Lower lobe of right lung (tissue), 2 donors: ENCODE results near the gene METTL24. TPM values are rescaled to one million over a fixed set of nuclear protein-coding genes. Genes with fewer than 3 reads are reported as not detected.

ENCODE experiments used
- ATAC-seq, 2 donors: fragments of 200-7000 bp; cut with Tn5 transposase; one replicate each; pipeline ENCODE4 v1.9.1; 2020 to 2022; ENCODE audit warnings: mild to moderate bottlenecking in 2 of 2, moderate library complexity in 2 of 2
- DNase-seq: peaks from one replicate; pipeline ENCODE4 v3.0.0-alpha.2; 2020
- H3K27ac ChIP-seq: fragments of 200-600 bp; one replicate; pipeline ENCODE4 v1.8.0; 2022
- H3K27me3 ChIP-seq: fragments of 200-600 bp; one replicate; pipeline ENCODE4 v1.8.0; 2022; ENCODE audit warnings: low read depth
- H3K36me3 ChIP-seq: fragments of 200-600 bp; one replicate; pipeline ENCODE4 v1.8.0; 2022; ENCODE audit warnings: mild to moderate bottlenecking
- H3K4me1 ChIP-seq: fragments of 200-600 bp; one replicate; pipeline ENCODE4 v1.8.0; 2022
- H3K4me3 ChIP-seq: fragments of 200-600 bp; one replicate; pipeline ENCODE4 v1.8.0; 2022; ENCODE audit warnings: mild to moderate bottlenecking
- H3K9me3 ChIP-seq: fragments of 200-600 bp; one replicate; pipeline ENCODE4 v1.8.0; 2022
- CTCF ChIP-seq: fragments of 200-600 bp; IDR thresholded peaks from one replicate; pipeline ENCODE4 v1.8.0; 2022; ENCODE audit warnings: antibody characterized with exemption, mild to moderate bottlenecking
- intact Hi-C: fragments of 100-400 bp; cut with DNase I; formaldehyde crosslinking; loops from one replicate; pipeline ENCODE4 v1.11.0; 2022
- total RNA-seq: library from RNA; stranded (reverse); fragmentation: NEBNext Ultra II Directional; extraction: Animal tissue kit (Norgen Biotek cat#: 25700); gene quantifications from one replicate; pipeline ENCODE4 v1.2.1, GENCODE V29; 2021
- donor health status: DM: no; HTN: yes; CAD: no; lungs with severe emphysema.

Gene METTL24
- total RNA-seq, 1 donor from 2014 or later = 2.8 TPM

- TF ChIP-seq CTCF = no peak
- intact Hi-C loops = no loop called here
- ATAC-seq = no peak
Observed at GRCh38 chr6:110337486-110337885, 20.7 kb downstream of the METTL24 start.

GRCh38 chr6:110334423-110335180, 23.5 kb downstream of the METTL24 start:
- intact Hi-C loops = no loop called here
- ATAC-seq = no peak

More at GRCh38 chr6:110337486-110337885, 20.7 kb downstream of the METTL24 start:
- Histone ChIP-seq H3K27me3 (no peaks in the 10 kb centered on the region), H3K4me3 (no peak overlapping the region), H3K9me3 (no peaks in the 10 kb centered on the region), H3K4me1 (peaks cover 9% of the 10 kb centered on the region), H3K27ac (no peak overlapping the region), H3K36me3 (no peaks in the 10 kb centered on the region)
- no peak for DNase-seq

DNA sequence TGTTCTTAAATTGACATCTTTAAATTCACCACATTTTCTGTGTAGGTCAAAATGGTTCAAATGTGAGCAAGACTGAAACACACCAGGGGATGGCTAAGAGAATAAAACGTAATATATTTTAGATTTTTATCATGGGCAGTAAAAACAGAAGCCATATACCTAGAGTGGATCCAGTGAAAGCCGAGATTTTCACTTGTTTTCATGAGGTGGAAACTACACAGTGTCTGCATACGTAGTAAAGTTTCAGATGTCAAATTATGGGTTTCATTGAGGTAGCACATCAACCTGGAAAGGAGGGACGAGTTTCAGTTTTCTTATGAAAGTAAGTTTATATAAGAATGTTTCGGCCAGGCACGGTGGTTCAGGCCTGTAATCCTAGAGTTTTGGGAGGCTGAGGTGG, 25.9 kb downstream of the METTL24 start:
- Histone ChIP-seq H3K9me3 (no peaks in the 10 kb centered on the region), H3K36me3 (no peaks in the 10 kb centered on the region), H3K27ac (no peak overlapping the region), H3K4me1 (peaks cover 7% of the 10 kb centered on the region), H3K4me3 (no peak overlapping the region), H3K27me3 (no peaks in the 10 kb centered on the region)
- no peak for ATAC-seq
- TF ChIP-seq CTCF = no peak
- intact Hi-C loops = no loop called here
- no peak for DNase-seq

More at GRCh38 chr6:110334423-110335180, 23.5 kb downstream of the METTL24 start:
- Histone ChIP-seq H3K4me1 (no peaks in the 10 kb centered on the region), H3K36me3 (no peaks in the 10 kb centered on the region), H3K27ac (no peak overlapping the region), H3K4me3 (no peak overlapping the region), H3K27me3 (no peaks in the 10 kb centered on the region), H3K9me3 (no peaks in the 10 kb centered on the region)
- no peak for DNase-seq
- TF ChIP-seq CTCF = no peak

DNA sequence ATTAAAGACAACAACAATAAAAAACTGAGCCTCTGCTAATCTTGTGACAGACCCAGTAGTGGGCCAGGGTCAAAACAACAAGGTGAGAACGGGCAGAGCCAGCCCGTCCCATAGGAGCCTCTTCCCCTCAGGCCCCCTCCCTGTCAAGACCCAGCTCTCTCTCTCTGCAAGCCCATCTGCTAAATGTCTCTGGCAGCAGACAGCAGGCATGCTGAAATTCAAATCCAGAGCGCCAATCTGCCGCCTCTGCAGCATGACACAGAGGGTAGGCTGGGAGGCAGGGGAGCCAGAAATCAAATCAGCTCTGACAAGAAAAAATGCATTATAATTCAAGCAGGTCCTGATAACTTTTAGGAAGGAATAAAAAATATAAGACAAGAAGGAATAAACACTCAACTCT, 26.3 kb downstream of the METTL24 start:
- ATAC-seq (no peak), DNase-seq (no peak)
- intact Hi-C loops = no loop called here
- peaks cover 10% of the 10 kb centered on the region for H3K4me1 ChIP-seq
- H3K36me3 ChIP-seq = no peaks in the 10 kb centered on the region
- H3K27ac ChIP-seq = no peak overlapping the region
- no peak for TF ChIP-seq CTCF
- no peak overlapping the region for H3K4me3 ChIP-seq
- no peaks in the 10 kb centered on the region for H3K9me3 ChIP-seq
- no peaks in the 10 kb centered on the region for H3K27me3 ChIP-seq

DNA sequence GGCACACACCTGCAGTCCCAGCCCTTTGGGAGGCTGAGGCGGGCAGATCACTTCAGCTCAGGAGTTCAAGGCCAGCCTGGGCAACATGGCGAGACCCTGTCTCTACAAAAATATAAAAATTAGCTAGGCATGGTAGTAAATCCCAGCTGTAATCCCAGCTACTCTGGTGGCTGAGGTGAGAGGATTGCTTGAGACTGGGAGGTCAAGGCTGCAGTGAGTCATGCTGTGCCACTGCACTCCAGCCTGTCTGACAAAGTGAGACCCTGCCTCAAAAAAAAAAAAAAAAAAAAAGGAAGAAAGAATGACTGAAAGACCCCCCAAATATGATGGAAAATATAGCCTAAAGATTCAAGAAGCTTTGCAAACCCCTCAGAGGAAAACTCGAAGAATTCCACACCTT, 26.8 kb downstream of the METTL24 start:
- Histone ChIP-seq H3K27me3 (no peaks in the 10 kb centered on the region), H3K36me3 (no peaks in the 10 kb centered on the region), H3K27ac (no peak overlapping the region), H3K4me3 (no peak overlapping the region), H3K9me3 (no peaks in the 10 kb centered on the region), H3K4me1 (peaks cover 10% of the 10 kb centered on the region)
- TF ChIP-seq CTCF = no peak
- intact Hi-C loops = no loop called here
- ATAC-seq (no peak), DNase-seq (no peak)
